Retinal pigment epithelial cell (primary cell): ENCODE results near the gene AIG1.

Experiments
- DNase-seq: peaks from one replicate; pipeline ENCODE4 v3.0.0-alpha.2; 2010; ENCODE audit warnings: low read depth
- H3K4me3 ChIP-seq: 2 replicates; pipeline ENCODE4 v1.5.1; 2011; ENCODE audit warnings: mild to moderate bottlenecking, low read length, control low read depth, moderate library complexity
- TF ChIP-seq, protein P1 (sequence below): conservative IDR thresholded peaks from 2 replicates; pipeline ENCODE4 v1.5.1; 2011; ENCODE audit warnings: low read depth, low read length, control low read depth, inconsistent platforms

The AIG1 gene

GRCh38 chr6:143112837-143113236 is 52.1 kb downstream of the AIG1 start:
- TF ChIP-seq, protein P1, sequence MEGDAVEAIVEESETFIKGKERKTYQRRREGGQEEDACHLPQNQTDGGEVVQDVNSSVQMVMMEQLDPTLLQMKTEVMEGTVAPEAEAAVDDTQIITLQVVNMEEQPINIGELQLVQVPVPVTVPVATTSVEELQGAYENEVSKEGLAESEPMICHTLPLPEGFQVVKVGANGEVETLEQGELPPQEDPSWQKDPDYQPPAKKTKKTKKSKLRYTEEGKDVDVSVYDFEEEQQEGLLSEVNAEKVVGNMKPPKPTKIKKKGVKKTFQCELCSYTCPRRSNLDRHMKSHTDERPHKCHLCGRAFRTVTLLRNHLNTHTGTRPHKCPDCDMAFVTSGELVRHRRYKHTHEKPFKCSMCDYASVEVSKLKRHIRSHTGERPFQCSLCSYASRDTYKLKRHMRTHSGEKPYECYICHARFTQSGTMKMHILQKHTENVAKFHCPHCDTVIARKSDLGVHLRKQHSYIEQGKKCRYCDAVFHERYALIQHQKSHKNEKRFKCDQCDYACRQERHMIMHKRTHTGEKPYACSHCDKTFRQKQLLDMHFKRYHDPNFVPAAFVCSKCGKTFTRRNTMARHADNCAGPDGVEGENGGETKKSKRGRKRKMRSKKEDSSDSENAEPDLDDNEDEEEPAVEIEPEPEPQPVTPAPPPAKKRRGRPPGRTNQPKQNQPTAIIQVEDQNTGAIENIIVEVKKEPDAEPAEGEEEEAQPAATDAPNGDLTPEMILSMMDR = no peak
- no peak overlapping the region for H3K4me3 ChIP-seq
- no peak for DNase-seq

GRCh38 chr6:143115728-143116127 is 55.0 kb downstream of the AIG1 start:
- TF ChIP-seq, protein P1 = no peak
- DNase-seq = no peak
- no peak overlapping the region for H3K4me3 ChIP-seq

DNA sequence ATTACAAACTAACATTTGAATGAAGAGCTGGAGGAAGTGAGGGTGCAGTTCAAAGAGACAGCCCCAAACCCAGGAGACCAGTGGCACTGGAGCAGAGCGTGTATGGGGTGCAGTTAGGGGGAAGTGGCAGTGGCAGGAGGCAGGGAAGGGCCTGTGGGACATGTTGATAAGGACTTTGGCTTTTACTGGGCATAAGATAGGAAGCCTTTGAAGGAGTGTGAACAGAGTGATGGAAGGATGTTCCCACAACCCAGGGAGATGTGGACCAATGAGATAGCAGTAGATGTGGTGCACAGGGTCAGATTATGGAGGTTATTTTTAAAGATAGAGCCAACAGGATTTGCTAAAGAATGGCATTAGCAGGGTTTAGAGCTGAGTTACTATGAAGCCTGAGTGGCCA is 56.4 kb downstream of the AIG1 start:
- no peak for DNase-seq
- TF ChIP-seq, protein P1 = no peak
- H3K4me3 ChIP-seq = no peak overlapping the region

DNA sequence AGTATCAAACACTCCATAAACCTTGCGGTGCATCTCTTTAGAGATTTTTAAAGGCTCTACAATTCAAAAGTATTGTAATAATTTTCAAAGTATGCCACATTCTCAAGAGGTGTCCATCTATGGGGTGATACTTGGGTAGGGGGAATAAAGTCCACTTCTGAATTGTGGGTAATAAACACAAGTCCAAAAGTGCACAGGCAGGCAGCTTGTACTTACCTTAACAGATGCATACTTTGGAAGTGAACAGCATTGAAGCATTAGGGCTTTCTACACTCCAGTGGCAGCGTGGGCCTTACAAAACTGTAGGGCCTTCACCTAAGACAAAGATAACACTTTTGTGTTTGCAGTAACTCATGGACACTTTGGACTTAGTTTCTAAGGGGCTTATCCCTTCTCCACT is 58.6 kb downstream of the AIG1 start:
- no peak overlapping the region for H3K4me3 ChIP-seq
- DNase-seq = no peak
- TF ChIP-seq, protein P1 = no peak

DNA sequence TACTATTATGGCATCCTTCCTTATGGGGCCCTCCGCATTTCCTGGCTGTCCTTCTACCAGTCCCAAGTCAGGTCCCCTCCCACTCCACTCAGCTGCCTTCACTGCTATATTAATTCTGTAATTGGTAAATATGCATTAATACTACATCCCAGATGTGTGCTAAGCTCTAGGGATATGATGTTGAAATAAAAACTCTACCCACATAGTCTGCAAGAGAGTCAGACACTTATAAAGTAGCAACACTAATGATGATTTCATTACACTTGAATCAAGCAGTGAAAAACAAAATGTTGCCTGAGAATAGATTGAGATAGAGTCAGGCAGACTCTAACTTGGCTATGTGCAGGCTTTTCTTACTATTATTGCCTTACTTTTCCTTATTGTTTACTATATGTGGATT is 62.4 kb downstream of the AIG1 start:
- TF ChIP-seq, protein P1 = no peak
- H3K4me3 ChIP-seq = no peak overlapping the region
- no peak for DNase-seq

GRCh38 chr6:143123941-143124340 is 63.3 kb downstream of the AIG1 start:
- TF ChIP-seq, protein P1 = no peak
- DNase-seq = no peak
- H3K4me3 ChIP-seq = no peak overlapping the region

DNA sequence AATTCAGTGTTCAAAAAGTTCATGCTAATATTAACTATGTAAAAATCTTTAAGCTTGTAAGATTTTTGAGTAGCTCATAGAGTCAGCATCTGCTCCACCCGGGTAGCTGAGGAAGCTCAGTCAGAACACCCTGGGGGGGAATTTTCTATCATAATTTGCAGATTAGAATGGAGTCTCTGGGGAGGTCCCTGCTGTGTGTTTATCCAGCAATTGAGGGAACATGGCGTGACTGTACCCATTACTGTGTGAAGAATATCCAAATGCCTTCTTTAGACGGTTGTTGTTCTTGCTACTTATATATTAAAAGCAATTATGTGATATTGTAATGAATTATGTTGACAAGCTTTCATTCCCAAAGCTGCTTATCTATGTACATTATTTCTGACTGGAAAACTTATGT is 64.8 kb downstream of the AIG1 start:
- no peak overlapping the region for H3K4me3 ChIP-seq
- DNase-seq = no peak
- TF ChIP-seq, protein P1 = no peak
